Muscle layer of duodenum (tissue), 2 donors: ENCODE results near the gene LRP2BP.

Experiments
- H3K27ac ChIP-seq: one replicate; pipeline ENCODE4 v1.7.0; 2013; ENCODE audit warnings: mild to moderate bottlenecking, low read length
- H3K27me3 ChIP-seq: one replicate; pipeline ENCODE4 v1.7.0; 2013; ENCODE audit warnings: low read depth, mild to moderate bottlenecking, control low read depth, low read length
- H3K36me3 ChIP-seq, 2 donors: one replicate each; pipeline ENCODE4 v1.7.0; 2013; ENCODE audit warnings: low read length in 2 of 2, control low read depth in 1 of 2, mild to moderate bottlenecking in 1 of 2; ENCODE audit not compliant: insufficient read depth in 2 of 2, control insufficient read depth in 1 of 2
- H3K4me1 ChIP-seq, 2 donors: one replicate each; pipeline ENCODE4 v1.7.0; 2013; ENCODE audit warnings: low read length in 2 of 2, mild to moderate bottlenecking in 2 of 2, control low read depth in 1 of 2, moderate library complexity in 1 of 2; ENCODE audit not compliant: insufficient read depth in 2 of 2, control insufficient read depth in 1 of 2
- H3K4me3 ChIP-seq, 2 donors: one replicate each; pipeline ENCODE4 v1.7.0; 2013; ENCODE audit warnings: low read length in 2 of 2, low read depth in 1 of 2, mild to moderate bottlenecking in 1 of 2
- H3K9me3 ChIP-seq, 2 donors: one replicate each; pipeline ENCODE4 v1.7.0; 2013; ENCODE audit warnings: low read length in 2 of 2, control low read depth in 1 of 2, mild to moderate bottlenecking in 1 of 2; ENCODE audit not compliant: control insufficient read depth in 1 of 2
- donor health status: healthy.

LRP2BP gene

DNA sequence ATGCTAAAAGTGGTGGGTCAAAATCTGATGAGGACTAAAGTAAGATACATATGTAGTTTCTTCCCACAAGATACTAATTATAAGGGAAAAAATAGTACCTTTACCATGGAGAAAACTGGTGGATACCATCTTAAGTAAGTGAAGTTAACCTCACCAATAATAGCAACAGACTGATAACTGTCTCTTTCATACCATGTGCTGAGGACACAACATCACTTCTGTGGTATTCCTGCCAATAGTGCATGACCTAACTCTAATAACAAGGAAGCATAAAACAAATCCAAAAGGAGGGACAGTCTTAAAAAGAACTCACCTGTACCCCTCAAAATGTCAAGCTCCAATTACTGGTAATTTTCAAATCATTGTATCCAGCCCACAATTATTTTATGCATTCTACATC, 21.2 kb upstream of the LRP2BP start:
- Histone ChIP-seq H3K4me3 (no peak overlapping the region), H3K27me3 (no peaks in the 10 kb centered on the region), H3K27ac (no peak overlapping the region), H3K36me3 (peaks cover 32 to 37% of the 10 kb centered on the region in 2 donors), H3K4me1 (peaks cover 5 to 8% of the 10 kb centered on the region in 2 donors), H3K9me3 (no peaks in the 10 kb centered on the region)

DNA sequence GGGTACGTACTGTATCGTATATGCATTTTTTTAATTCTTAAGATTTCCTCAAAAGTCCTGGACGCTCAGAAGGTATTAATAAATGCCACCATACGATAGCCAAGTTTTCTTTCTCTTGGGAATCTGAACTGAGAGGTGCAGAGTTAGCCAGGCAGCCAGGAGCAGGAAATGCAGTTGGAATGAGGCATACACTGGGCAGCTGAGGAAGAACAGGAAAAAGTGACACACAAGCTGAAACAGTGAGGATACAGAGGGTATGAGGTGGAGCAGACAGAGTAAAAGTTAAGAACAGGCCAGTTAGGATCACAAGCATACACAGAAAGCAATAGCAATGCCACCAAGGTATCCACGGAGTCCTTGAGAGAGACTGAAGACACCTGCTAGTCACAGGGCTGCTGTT, 16.7 kb upstream of the LRP2BP start:
- H3K9me3 ChIP-seq = no peaks in the 10 kb centered on the region
- H3K27me3 ChIP-seq = no peaks in the 10 kb centered on the region
- no peak overlapping the region for H3K4me3 ChIP-seq
- H3K4me1 ChIP-seq = no peaks in the 10 kb centered on the region
- peaks cover 40 to 54% of the 10 kb centered on the region in 2 donors for H3K36me3 ChIP-seq
- H3K27ac ChIP-seq = no peak overlapping the region

DNA sequence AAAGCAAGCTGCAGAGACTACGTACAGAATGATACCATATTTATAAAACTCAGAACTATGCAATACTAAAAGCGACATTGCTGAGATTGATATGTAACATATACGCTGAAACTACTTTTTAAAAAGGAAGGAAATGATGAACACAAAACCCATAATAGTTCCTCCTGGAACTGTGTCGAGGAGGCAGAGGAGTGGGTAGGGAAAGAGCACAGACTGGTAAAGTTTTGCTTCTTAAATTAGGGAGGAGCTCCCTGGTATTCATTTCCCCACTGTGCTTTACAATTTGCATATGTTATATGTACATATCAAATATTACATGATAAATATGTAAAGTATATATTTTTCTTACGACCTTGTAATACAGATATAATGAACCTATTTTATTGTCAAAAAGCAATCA, 16.1 kb upstream of the LRP2BP start:
- H3K4me3 ChIP-seq = no peak overlapping the region
- no peaks in the 10 kb centered on the region for H3K9me3 ChIP-seq
- peaks cover 35 to 49% of the 10 kb centered on the region in 2 donors for H3K36me3 ChIP-seq
- H3K4me1 ChIP-seq = no peaks in the 10 kb centered on the region
- H3K27me3 ChIP-seq = no peaks in the 10 kb centered on the region
- no peak overlapping the region for H3K27ac ChIP-seq

DNA sequence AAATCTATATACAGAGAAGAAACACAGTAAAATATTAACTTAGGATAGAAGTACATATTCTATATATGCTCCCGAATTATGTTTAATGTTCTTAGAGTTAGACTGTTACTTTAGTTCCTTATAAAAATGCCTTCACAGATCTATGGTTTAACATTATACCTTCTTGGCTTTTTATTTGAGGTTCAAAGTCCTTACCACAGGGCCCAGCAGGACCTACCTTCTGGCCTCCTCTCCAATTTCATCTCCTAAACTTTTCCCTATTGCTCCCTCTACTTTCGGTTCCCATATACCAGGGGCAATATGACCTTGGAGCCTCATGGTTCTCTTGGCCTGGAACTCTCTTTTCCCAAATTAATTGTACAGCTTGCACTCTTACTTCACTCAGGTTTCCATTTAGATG, 12.7 kb upstream of the LRP2BP start:
- Histone ChIP-seq H3K27me3 (no peaks in the 10 kb centered on the region), H3K27ac (no peak overlapping the region), H3K4me1 (no peaks in the 10 kb centered on the region), H3K4me3 (no peak overlapping the region), H3K9me3 (no peaks in the 10 kb centered on the region), H3K36me3 (peaks cover 19 to 45% of the 10 kb centered on the region in 2 donors)

DNA sequence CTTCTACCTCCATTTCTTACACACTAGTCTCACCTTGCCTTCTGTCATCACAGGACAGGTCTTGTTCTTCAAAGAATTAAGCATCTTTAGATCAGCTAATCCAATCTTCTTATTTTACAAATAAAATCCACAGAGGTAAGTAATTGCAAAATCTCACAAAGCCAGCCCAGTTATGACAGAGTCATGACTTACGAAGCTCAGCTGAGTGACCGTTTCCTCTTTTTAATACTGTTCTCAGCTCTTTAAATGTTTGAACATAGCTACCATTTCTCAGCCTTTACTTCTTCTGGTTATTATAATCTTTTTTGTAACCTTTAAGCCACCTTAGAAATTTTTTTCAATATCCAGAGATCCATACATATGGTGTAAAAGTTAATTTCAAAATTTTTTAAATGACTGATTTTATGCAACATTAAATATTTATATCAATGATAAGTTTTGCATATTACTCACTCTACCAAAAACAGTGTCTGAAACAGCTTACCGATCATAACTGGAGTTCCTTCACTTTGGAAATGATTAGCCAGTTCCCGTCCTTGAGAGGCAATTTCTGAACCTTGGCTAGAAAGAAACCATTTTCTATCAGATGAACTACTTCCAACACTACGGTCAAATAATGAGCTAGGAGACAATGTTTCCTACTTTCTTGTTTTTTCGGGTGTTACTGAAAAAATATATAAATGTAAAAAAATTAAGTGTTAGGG, 9.7 kb upstream of the LRP2BP start:
- H3K36me3 ChIP-seq = peaks cover 24 to 61% of the 10 kb centered on the region in 2 donors
- H3K27me3 ChIP-seq = no peaks in the 10 kb centered on the region
- H3K4me1 ChIP-seq = no peaks in the 10 kb centered on the region
- no peak overlapping the region for H3K27ac ChIP-seq
- no peak overlapping the region for H3K4me3 ChIP-seq
- H3K9me3 ChIP-seq = no peaks in the 10 kb centered on the region

DNA sequence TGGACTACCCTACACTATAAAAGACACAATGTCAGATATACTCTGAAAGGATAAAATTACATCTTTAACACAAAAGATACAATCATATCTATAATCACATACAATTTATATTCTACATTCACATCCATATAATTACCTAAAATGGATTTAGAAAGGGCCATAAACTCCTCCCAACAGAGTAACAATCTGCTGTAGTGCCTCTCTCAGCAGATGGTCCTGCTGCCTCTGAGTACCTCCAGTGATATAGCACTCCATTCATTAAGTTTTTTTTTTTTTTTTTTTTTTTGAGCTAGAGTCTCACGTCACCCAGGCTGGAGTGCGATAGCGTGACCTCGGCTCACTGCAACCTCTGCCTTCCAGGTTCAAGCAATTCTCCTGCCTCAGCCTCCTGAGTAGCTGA, 8.3 kb upstream of the LRP2BP start:
- Histone ChIP-seq H3K4me3 (no peak overlapping the region), H3K27ac (no peak overlapping the region), H3K36me3 (peaks cover 31 to 67% of the 10 kb centered on the region in 2 donors)

DNA sequence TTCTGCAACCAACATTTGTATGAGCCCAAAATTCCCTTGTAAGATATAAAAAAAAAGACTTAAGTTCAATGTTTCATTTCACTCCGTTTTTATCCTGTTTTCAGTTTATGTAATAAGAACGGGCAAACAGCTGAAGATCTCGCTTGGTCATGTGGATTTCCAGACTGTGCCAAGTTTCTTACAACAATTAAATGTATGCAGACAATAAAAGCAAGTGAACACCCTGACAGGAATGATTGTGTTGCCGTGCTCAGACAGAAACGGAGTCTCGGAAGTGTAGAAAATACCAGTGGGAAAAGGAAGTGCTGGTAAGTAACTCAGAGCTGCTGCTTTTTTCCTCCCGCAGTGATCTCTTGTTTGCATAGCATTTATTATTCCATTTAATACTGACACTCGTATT, 3.7 kb upstream of the LRP2BP start:
- Histone ChIP-seq H3K27ac (peak overlapping the region; percentile 11), H3K4me3 (no peak overlapping the region), H3K36me3 (peaks cover 20 to 43% of the 10 kb centered on the region in 2 donors), H3K27me3 (no peaks in the 10 kb centered on the region), H3K4me1 (peaks cover 0 to 18% of the 10 kb centered on the region in 2 donors), H3K9me3 (no peaks in the 10 kb centered on the region)

More for the DNA sequence above, 8.3 kb upstream of the LRP2BP start:
- H3K9me3 ChIP-seq = no peaks in the 10 kb centered on the region
- H3K4me1 ChIP-seq = peaks cover 0 to 4% of the 10 kb centered on the region in 2 donors
- no peaks in the 10 kb centered on the region for H3K27me3 ChIP-seq

DNA sequence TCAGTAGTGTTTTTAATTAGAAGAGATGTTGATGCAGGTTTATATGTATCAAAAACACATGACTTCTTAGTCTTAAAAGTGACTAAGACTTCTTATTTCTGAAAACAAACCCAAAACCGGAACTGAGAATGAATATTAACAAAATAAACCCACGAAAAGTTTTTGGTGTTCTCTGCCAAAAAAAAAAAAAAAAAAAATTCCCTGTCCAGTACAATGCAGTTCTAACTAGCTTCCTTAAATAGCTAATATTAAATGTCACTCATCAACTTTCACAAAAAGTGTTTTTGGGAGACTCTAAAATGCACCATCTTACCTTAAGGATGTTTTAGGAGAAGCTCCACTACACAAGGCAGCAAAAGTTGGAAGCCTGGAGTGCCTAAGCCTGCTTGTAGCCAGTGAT, 2.9 kb upstream of the LRP2BP start:
- no peaks in the 10 kb centered on the region for H3K27me3 ChIP-seq
- H3K4me3 ChIP-seq = no peak overlapping the region
- peaks cover 20 to 43% of the 10 kb centered on the region in 2 donors for H3K36me3 ChIP-seq
- H3K27ac ChIP-seq = peak overlapping the region; percentile 10
- peaks cover 0 to 18% of the 10 kb centered on the region in 2 donors for H3K4me1 ChIP-seq
- H3K9me3 ChIP-seq = no peaks in the 10 kb centered on the region

DNA sequence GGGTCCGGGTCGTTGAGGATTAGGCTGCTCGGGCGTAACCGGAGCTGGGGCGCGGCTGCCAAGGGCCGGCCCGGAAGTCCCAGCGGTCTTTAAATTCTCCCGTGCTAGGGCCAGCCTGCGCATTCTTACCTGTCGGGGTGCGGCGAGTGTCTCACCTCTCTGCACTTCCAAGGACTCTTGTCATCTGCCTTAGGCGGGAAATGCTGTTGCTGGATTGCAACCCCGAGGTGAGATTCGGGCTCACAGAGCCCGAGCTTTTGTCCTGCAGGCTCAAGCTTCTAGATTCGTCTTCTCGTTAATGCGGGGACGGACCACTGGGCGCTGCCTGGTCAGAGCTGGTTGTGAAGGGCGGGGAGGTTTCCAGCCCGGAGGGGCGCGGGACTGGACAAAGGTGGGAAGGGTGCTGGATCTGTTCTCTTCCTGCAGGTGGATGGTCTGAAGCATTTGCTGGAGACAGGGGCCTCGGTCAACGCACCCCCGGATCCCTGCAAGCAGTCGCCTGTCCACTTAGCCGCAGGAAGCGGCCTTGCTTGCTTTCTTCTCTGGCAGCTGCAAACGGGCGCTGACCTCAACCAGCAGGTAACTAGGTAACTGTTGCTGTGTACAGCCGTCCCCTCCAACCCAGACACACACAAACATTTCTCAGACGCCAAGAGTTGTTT, 1.1 kb upstream of the LRP2BP start, which contains the start of gene ANKRD37:
ANKRD37 (plus strand) TSS at position 118 of the 662 bp plus-strand sequence; CDS start at position 201, 83 bp downstream.
- peaks cover 0 to 18% of the 10 kb centered on the region in 2 donors for H3K4me1 ChIP-seq

DNA sequence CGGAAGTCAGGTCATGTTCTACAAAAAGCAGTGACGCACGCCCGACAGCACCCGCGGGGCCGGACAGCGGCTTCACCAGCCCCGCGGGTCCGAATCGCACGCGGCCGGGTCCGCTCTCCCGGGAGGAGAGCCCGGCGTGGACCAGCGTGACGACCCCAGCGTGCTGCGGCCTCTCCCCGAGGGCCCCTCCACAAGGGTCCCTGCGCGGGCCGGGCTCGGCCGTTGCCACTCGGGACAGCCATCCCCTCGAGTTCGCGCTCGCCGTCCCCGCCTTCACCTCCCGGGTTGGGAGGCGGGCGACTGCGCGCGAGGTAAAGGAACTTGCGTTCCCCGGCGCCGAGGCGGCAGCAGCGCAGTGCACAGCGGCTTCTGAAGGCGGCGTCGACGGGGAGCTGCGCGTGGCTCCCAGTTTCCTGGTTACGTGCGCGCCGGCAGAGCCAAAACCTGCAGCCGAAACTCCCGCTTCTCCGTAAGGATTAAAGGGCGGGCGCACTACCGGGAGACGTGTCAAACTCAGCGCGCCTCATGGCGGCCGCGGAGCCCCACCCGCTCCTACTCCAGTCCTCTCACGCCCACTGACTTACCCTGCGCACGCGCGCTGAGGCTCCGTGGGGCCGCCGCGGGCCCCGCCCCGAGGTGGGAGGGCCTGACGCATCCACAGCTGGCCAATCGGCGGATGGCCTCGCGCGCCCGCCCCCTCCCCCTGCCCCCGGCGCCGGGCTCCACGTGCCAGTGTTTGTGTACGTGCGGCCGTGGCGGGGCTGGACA, 416 bp upstream of the LRP2BP start:
- peaks cover 0 to 18% of the 10 kb centered on the region in 2 donors for H3K4me1 ChIP-seq
- peak overlapping the region; percentile 84 for H3K4me3 ChIP-seq
- H3K36me3 ChIP-seq = peaks cover 10 to 23% of the 10 kb centered on the region in 2 donors
- H3K27ac ChIP-seq = peak overlapping the region; percentile 96
- no peaks in the 10 kb centered on the region for H3K27me3 ChIP-seq
- no peaks in the 10 kb centered on the region for H3K9me3 ChIP-seq

More for the DNA sequence above, 1.1 kb upstream of the LRP2BP start, which contains the start of gene ANKRD37:
- H3K36me3 ChIP-seq = peaks cover 16 to 30% of the 10 kb centered on the region in 2 donors
- H3K4me3 ChIP-seq = peak within 1 kb of the TSS; percentile 84
- no peaks in the 10 kb centered on the region for H3K27me3 ChIP-seq
- H3K9me3 ChIP-seq = no peaks in the 10 kb centered on the region
- H3K27ac ChIP-seq = peak within 1 kb of the TSS; percentile 96
